ENCODE results near the gene DENND1A.

DENND1A gene

GRCh38 chr9:123527981-123528380 lies 401.9 kb downstream of the DENND1A start:
- DNase-seq (ENCODE audit: low read depth), result no peak

GRCh38 chr9:123525957-123526356 lies 404.0 kb downstream of the DENND1A start:
- DNase-seq (ENCODE audit: low read depth), result no peak

GRCh38 chr9:123525424-123525823 lies 404.5 kb downstream of the DENND1A start:
- DNase-seq (ENCODE audit: low read depth), result no peak

- no peak for DNase-seq (ENCODE audit: low read depth)
These were observed 405.1 kb downstream of the DENND1A start for GRCh38 chr9:123524866-123525265.

- no peak for DNase-seq (ENCODE audit: low read depth)
These were observed 406.1 kb downstream of the DENND1A start for GRCh38 chr9:123523845-123524244.

- no peak for DNase-seq (ENCODE audit: low read depth)
These were observed 406.9 kb downstream of the DENND1A start for GRCh38 chr9:123523001-123523400.

GRCh38 chr9:123522251-123522650 lies 407.7 kb downstream of the DENND1A start:
- DNase-seq (ENCODE audit: low read depth), result no peak

GRCh38 chr9:123518338-123518737 lies 411.6 kb downstream of the DENND1A start:
- DNase-seq (ENCODE audit: low read depth), result no peak

- no peak for DNase-seq (ENCODE audit: low read depth)
These were observed 412.4 kb downstream of the DENND1A start for GRCh38 chr9:123517512-123517911.

GRCh38 chr9:123514766-123515165 lies 415.2 kb downstream of the DENND1A start:
- no peak for DNase-seq (ENCODE audit: low read depth)

GRCh38 chr9:123513554-123513953 lies 416.4 kb downstream of the DENND1A start:
- DNase-seq (ENCODE audit: low read depth), result no peak

GRCh38 chr9:123511326-123512277 lies 418.3 kb downstream of the DENND1A start:
- no peak for DNase-seq (ENCODE audit: low read depth)

- no peak for DNase-seq (ENCODE audit: low read depth)
These were observed 420.3 kb downstream of the DENND1A start for GRCh38 chr9:123509646-123510045.

GRCh38 chr9:123508048-123508447 lies 421.9 kb downstream of the DENND1A start:
- DNase-seq (ENCODE audit: low read depth), result no peak

- no peak for DNase-seq (ENCODE audit: low read depth)
These were observed 424.4 kb downstream of the DENND1A start for GRCh38 chr9:123505496-123505895.

GRCh38 chr9:123500336-123500735 lies 429.6 kb downstream of the DENND1A start:
- no peak for DNase-seq (ENCODE audit: low read depth)

- no peak for DNase-seq (ENCODE audit: low read depth)
These were observed 432.1 kb downstream of the DENND1A start for GRCh38 chr9:123497830-123498229.

- DNase-seq (ENCODE audit: low read depth), result no peak
These were observed 434.2 kb downstream of the DENND1A start for GRCh38 chr9:123495731-123496130.

- no peak for DNase-seq (ENCODE audit: low read depth)
These were observed 436.3 kb downstream of the DENND1A start for GRCh38 chr9:123493627-123494026.

- no peak for DNase-seq (ENCODE audit: low read depth)
These were observed 439.2 kb downstream of the DENND1A start for GRCh38 chr9:123490688-123491087.

- no peak for DNase-seq (ENCODE audit: low read depth)
These were observed 441.1 kb downstream of the DENND1A start for GRCh38 chr9:123488722-123489321.

GRCh38 chr9:123487944-123488548 lies 441.9 kb downstream of the DENND1A start:
- DNase-seq (ENCODE audit: low read depth), result peak; percentile 5

- no peak for DNase-seq (ENCODE audit: low read depth)
These were observed 443.5 kb downstream of the DENND1A start for GRCh38 chr9:123486431-123486830.

Data from amniotic epithelial cell (primary cell).